GM19467 (cell line): ENCODE results near the gene LMNA.
"Not testable (repeated sequence)": the region's sequence is repeated elsewhere in the genome, so short reads cannot be mapped to it uniquely, and the experiment has no call there.

Source experiments
- ATAC-seq: cut with Tn5 transposase; IDR thresholded peaks from one replicate; pipeline ENCODE4 v1.9.1; 2021; ENCODE audit warnings: mild to moderate bottlenecking, moderate library complexity; ENCODE audit not compliant: unreplicated experiment

The LMNA gene

GRCh38 chr1:156104065-156104810, 10.3 kb upstream of the LMNA start:
- ATAC-seq = no peak

GRCh38 chr1:156104861-156105832, 9.4 kb upstream of the LMNA start:
- no peak for ATAC-seq

GRCh38 chr1:156106624-156107488, 7.7 kb upstream of the LMNA start:
- no peak for ATAC-seq

GRCh38 chr1:156108057-156108456, 6.5 kb upstream of the LMNA start:
- no peak for ATAC-seq

- no peak for ATAC-seq
Measured at GRCh38 chr1:156108664-156109241, 5.8 kb upstream of the LMNA start.

GRCh38 chr1:156110252-156110651, 4.3 kb upstream of the LMNA start:
- ATAC-seq = no peak

GRCh38 chr1:156111355-156111962, 3.1 kb upstream of the LMNA start:
- no peak for ATAC-seq

GRCh38 chr1:156112276-156113137, 2.0 kb upstream of the LMNA start:
- no peak for ATAC-seq

- ATAC-seq = no peak
Measured at GRCh38 chr1:156113282-156113950, 1.1 kb upstream of the LMNA start.

GRCh38 chr1:156114919-156115513, 505 bp downstream of the LMNA start:
- no peak for ATAC-seq

- no peak for ATAC-seq
Measured at GRCh38 chr1:156115514-156116374, 1.2 kb downstream of the LMNA start.

GRCh38 chr1:156116731-156117130, 2.2 kb downstream of the LMNA start:
- ATAC-seq = not testable (repeated sequence)

GRCh38 chr1:156117414-156118176, 3.1 kb downstream of the LMNA start:
- no peak for ATAC-seq

GRCh38 chr1:156118177-156118868, 3.8 kb downstream of the LMNA start:
- no peak for ATAC-seq

- no peak for ATAC-seq
Measured at GRCh38 chr1:156119503-156120209, 5.1 kb downstream of the LMNA start.
